IPS DF 19.7 (cell line): ENCODE measurements around the gene PHF2.

Experiments used
- DNase-seq: peaks from one replicate; pipeline ENCODE4 v3.0.0-alpha.2; 2013; ENCODE audit warnings: low read depth, low spot score

The PHF2 gene

DNA sequence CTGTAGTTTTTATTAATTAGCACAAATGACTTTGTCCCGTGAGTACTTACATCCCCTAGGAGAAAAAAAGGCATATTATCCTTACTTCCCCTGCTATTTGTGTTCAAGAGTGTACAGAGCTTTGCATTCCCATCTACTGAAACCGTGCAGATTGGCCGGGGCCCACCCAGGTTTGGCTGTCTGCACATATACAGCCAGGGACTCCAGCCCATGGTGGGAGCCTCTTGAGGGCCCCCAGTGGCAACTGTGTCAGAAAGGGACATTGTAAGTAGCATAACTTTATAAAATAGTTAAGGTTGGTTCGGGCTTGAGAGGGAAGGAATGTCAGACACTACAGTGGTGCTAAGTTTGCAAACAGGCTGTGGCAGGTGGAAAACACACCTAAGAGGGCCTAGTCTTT, 24.7 kb downstream of the PHF2 start:
- DNase-seq = no peak

DNA sequence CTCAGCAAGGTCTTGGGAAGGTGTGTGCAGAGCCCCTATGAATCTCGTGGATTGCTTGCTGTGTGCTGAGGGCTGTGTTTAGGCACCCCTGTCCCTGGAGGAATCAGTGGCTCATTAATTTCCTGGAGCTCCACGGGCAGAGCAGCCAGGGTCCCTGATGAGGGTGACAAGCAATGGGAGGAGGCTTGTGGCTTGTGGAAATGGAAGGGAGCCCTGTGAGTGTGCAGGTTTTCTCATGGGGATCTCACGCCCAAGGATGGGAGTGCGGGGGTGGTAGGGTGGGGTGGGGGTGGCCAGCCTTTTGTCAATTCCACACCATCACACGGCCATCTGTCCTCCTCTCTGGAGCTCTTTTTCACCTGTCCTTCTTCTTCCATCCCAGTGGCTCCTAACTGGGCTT, 25.3 kb downstream of the PHF2 start:
- DNase-seq = no peak

DNA sequence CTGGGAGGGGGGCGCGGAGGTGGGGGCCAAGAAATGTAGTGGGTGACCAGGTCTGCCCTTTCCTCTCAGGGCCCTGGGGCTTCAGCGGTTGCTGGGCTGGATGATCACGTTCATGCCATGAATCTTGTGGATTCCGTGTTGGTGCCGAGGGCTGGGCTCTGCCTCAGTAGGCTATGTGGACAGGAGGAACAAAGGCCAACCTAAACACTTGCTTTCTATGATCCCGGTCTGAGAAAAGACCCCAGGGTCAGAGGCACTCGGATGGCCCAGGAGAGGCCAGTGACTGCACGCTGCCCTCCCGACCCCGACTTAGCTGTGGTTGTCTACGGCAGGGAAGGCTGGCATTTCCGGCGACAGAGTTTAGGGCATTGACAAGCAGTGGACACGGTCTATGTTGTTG, 26.6 kb downstream of the PHF2 start:
- DNase-seq = no peak

DNA sequence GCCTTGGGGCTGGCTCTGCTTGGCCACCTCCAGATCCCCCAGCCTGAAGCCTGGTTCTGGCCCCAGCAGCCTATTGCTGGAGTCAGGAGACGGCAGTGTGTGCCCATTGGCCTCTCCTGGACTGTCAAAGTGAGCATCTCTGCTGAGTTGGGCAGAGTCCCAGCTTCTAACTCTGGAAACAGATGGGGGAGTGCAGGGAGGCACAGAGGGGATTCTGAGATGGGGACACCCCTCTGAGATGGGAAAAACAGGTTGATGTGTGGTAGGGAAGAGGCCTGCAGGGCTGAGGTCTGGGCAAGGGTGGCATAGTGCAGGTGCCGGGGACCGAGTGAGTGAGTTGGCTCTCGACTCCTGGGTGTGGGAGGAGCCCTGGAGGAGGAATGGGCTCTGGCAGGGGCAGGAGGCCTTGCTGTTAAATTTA, 27.5 kb downstream of the PHF2 start:
- no peak for DNase-seq

DNA sequence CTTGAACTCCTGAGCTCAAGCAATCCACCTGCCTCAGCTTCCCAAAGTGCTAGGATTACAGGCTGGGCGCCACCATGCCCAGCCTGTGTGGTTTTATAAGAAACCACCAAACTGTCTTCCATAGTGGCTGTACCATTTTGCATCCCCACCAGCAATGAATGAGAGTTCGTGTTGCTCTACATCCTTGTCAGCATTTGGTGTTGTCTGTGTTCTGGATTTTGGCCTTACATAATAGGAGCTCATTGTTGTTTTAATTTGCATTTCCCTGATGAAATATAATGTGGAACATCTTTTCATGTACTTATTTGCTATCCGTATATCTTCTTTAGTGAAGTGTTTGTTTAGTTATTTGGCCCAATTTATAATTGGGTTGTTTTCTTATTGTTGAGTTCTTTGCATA, 29.8 kb downstream of the PHF2 start:
- no peak for DNase-seq

DNA sequence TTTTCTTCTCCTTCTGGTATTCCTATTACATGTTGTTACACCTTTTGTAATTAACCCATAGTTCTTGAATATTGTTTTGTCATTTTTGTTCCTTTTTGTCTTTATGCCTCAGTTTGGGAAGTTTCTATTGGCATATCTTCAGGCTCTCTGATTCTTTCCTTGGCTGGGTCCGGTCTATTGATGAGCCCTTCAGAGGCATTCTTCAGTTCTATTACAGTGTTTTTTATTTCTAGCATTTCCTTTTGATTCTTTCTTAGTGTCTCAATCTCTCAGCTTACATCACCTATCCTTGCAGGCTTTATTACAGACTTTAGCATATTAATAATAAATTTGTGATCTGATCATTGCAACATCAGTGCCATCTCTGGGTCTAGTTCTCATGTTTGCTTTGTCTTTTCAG, 33.8 kb downstream of the PHF2 start:
- no peak for DNase-seq

DNA sequence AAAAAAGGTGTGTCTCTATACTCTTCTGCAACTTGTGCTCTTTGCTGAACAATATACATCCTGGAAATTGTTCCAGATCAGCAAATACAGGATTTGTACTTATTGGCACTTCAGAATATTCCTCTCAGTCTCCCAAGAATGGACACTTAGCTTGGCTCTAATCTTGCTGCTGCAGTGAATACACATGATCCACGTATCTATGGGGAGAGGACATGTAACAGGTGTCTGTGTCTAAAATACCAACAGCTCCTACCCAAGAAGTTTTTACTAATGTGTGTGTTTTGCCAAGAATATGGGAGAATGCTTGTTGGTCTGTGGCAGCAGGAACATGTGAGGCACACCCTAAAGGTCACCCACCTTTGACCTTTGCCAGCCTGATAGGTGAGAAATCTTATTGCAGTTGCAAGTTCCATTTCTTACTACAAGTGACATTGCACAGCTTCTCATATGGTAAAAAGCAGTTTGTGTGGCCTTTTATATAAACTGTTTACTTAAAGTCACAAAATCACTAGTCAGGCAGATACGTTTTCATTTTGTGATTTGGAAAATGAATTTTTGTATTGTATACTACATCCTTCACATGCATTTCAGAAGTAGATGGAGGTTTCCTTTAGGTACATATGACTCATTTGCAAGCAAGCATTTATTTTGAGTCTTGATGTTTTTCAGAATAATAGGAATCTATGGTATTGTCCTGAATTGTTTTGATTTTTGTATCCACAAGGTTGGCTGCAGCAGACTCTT, 35.8 kb downstream of the PHF2 start:
- DNase-seq = no peak

DNA sequence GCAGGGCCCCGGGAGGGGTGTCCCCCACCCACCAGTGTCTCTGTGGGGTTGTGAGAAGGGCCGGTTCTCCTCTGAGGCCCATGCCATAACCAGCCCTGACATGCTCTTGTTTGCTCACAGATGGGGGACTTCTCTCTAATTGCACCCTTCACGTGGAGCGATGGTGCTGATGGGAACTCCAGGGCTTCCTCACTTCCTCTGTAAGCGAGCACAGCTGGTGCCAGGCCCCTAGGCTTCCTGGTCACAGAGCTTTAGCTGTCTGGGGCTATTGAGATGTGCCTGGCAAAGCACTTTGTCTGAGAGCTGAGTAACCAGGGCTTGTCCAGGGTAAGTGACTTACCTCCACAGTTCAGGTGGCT, 36.4 kb downstream of the PHF2 start:
- DNase-seq = no peak

DNA sequence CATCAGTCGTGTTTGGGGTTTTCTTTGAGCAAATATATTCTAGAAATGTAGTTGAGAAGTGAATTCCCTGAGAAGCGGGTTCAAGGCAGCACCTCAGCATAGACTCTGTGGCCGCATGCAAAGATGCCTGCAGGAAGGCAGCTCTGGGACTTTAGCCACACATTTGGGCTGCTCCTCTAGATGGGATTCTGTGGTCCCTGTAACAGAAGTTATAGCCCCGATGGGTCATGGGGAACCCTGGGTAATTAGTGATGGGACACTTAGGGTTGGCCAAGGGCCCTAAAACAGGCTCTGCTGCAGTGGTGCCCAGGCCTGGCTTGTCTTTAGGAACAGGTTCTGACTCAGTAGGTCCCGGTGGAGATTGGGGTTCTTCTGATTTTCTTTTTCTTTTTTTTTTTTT, 36.8 kb downstream of the PHF2 start:
- DNase-seq = no peak

DNA sequence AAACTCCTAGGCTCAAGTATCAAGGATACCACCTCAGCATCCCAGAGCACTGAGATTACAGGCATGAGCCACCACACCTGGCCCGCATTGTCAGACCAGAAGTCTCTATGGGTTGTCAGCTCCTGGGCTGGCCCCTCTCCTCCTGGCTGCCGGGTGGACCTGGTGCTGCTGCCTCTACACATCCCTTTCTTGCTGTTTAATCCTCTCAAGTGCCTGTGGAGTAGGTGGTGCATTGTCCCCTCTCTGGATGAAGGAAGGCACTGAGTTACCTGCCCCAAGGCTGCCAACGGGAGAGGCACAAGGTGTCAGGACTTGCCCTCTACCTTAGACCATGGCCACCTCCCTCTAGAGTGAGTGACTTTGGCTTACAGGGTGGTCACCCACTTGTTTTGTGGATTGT, 37.4 kb downstream of the PHF2 start:
- no peak for DNase-seq

DNA sequence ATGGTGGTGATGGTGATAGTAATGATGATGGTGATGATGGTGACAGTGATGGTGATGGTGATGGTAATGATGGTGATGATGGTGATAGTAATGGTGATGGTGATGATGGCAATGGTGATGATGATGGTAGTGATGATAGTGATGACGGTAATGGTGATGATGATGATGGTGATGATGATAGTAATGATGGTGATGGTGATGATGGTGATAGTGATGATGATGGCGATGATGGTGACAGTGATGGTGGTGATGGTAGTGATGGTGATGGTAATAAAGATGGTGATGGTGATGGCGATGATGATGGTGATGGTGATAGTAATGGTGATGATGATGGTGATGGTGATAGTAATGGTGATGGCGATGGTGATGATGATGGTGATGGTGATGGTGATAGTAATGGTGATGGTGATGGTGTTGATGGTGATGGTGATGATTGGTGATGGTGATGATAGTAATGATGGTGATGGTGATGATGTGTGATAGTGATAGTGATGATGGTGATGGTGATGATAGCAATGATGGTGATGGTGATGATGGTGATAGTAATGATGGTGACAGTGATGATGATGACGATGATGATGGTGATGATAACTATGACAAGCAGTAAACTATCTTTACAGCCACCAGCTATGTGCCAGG, 38.6 kb downstream of the PHF2 start:
- DNase-seq = no peak

DNA sequence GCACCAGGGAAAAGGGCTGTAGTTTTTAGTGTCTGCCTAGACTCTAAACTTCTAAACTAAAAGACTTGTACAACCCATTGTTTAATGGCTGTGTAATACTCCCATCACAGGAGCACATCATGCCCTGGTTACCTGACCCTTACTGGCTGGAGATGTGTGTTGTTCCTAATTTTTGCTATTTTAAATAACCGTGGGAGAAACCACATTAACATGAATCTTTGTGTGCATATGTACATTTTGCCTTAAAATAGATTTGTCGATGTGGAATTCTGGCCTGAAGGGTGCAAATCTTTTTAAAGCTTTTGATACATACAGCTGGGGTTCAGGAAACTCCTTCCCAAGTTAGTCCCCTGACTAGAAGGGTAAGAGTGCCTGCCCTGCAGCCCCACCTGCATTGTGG, 39.7 kb downstream of the PHF2 start:
- DNase-seq = no peak

DNA sequence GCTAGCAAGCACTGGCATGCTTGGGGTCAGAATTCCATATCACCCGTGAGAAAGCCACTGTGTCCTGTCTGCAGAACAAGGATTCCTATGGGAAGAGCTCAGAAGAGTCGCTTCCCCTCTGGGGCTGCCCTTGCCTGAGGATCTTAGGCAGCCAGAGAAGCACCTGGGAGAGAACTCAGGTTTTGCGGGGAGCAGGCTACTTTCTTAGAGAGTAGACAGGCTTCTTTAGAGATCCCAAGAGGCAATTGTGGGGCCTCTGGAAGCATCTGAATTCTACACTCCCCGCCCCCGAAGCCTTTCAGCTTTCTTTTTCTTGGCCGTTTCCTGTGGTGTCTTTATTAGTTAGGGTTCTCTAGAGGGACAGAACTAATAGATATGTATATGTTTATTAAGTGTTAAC, 40.9 kb downstream of the PHF2 start:
- DNase-seq = no peak

DNA sequence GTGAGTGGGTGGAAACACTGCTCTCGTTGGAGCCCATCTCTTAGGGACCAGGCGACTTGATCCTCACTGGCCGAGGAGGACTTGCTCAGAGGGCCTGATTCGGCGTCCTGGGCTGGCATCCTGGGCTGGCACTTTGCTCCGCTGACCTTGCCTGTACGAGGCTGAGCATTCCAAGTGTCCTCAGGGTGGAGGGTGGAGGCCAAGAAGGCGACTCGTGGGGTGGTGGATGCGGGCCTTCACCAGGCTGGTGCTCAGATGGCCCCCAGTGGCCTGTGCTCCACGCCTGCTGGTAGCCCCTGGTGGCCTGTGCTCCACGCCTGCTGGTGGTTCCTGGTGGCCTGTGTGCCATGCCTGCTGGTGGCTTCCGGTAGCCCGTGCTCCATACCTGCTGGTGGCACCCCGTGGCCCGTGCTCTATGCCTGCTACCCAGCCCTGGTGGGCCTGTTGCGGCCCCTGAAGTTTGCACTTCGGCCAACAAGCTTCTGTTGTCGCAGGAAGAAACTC, 42.9 kb downstream of the PHF2 start:
- no peak for DNase-seq

DNA sequence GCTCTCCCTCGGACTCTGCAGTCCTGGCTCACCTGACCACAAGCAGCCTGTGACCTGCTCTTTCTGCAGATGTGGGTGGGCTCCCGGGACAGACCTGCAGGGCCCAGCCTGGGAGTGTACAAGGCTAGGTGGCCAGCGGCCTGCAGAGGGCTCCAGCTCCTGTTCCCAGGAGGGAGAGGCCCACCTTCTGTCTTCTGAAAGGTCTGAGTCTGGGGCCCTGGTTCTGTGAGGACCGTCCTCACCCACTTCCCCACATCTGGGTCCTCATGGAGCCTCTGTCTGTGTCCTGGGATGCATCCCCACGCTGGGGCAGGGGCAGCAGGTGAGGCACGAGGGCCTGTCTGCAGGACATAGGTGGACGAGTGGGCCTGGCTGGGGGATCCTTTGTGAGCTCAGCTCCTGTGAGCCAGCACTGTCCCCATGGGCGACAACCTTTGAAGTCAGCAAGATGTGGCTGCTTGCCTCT, 43.7 kb downstream of the PHF2 start:
- peak; percentile 25 for DNase-seq

DNA sequence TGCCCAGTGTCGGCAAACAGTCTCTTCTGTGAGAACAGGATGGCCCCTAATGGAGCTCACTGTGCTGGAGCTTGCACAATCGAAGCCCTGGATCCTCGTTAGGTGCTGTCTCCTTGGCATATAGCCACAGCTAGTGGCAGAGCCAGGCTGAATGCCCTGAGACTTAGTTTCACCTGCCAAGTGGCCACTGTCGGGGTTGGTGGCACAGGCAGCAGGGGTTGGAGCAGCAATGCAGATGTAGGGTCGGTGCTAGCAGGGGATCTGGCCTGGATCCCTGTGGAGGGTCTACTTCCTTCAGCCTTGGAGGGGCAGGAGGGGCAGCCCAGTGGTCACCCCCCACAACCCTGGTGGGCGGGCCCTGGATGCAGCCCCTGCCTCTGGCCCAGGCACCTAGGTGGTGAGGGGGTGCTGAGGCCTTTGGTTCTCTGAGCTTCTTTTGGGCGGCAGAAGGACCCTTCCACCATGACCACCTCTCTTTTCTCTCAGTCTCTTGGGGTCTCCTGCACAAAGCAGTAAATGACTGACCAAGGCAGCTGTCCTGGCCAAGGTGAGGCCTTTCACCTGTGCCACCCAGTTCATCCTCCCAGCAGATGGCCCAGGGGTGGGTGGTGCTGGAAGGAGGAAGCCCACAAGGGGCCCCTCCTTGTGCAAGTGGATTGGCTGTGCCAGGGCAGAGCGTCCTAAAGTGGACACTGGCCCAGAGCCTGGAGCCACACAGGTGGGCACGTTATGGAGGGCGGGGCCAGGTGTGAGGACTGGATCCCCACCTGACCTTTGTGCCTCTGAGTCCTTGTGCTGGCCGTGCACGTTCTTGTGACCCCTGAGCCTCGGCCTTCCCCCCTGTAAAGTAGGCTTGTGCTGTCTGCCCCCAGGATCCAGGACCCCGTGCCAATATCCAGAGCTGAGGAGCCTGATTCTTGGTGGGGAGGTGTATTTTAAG, 44.8 kb downstream of the PHF2 start:
- no peak for DNase-seq

DNA sequence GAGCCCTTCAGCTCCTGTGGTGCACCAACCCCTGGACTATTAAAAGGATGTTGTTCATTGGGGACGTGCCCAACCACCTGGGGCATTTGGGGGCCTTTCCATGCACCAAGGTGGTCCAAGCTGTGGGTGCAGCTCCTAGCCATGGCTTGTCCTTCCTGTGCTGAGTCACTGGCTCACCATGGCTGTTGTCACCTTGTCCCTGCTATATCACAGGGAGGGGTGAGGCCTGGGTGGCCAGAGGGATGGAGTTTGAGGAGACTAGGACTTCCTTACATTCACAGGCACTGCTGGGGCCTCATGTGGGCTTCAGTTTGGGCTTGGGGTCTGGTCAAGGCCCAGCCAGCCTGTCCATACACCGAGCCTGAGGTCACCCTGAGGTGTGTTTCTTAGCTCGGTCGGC, 45.5 kb downstream of the PHF2 start:
- no peak for DNase-seq

DNA sequence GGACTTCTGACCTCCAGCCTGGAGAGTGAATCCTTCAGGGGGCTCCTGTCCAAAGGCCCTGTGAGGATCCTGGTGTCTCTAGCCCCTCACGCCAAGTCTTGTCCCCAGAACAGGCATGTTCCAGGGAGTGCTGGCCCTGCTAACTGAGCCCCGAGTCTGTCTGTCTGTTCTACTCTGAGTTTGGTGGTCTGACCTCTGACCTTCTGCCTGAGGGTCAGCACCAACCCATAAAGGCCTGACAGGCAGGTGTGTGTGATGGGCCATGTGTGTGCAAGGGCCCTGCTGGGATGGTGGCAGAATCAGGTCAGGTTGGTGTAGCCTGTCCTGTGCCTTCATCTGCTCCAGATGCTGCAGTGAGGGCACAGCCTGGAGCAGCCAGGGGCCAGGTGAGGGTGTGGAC, 46.3 kb downstream of the PHF2 start:
- no peak for DNase-seq

DNA sequence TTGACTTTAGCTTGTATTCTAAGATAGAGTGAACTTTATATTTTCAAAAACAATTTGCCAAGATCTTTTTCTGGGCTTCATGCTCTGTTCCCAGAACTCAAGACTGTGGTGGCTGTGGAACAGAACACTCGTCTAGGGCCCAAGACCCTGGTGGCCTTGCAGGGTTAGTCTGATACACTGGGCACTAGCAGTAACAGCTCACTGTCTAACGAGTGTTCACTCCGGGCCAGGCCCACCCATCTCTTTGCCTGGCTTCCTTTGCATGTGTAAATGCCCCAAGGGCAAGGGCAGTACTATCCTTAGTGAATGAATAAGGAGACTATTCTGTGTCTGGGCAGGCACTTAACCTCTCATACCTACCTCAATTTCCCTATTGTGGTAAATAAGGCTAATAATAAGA, 47.4 kb downstream of the PHF2 start:
- DNase-seq = no peak

DNA sequence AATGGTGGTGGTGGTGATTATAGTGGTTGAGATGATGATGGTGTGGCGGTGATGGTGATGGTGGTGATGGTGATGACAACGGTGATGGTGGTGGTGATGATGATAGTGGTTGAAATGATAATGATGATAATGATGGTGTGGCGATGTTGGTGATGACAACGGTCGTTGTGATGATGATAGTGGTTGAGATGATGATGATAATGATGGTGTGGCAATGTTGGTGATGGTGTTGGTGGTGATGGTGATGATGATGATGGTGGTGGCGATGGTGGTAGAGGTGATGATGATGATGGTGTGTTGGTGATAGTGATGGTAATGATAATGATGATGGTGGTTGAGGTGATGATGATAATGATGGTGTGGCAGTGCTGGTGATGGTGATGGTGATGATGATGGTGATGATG, 48.0 kb downstream of the PHF2 start:
- no peak for DNase-seq

DNA sequence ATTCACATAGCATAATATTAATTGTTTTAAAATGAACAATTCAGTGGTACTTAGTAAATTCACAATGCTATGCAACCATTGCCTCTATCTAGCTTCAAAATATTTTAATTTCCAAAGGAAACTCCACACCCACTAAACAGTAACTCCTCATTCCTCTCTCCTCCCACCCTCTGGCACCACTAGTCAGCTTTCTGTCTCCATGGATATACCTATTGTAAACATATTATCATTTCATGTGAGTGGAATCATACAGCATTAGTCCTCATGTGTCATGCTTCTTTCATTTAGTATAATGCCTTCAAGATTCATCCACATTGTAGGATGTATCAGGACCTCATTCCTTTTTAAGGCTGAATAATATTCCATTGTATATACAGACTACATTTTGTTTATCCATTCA, 48.6 kb downstream of the PHF2 start:
- no peak for DNase-seq

DNA sequence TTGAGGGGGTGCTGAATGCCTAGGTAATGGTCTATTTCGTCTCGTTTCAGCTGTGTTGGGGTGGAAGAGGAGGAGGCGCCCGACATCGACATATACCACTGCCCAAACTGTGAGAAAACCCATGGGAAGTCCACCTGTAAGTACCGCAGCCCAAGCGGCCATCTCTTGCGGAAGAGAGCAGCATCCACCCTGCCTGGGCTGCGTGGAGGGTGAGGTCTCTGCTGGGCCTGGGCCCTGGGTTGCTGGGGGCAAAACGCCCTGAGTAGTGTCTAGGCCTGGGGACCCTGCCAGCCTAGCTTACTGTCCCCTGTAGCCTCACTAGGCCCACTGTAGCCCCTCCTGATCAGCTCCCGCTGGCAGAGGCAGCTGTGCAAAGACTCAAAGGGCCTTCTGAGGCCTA, 53.5 kb downstream of the PHF2 start:
- DNase-seq = no peak
